Chondrocyte (in vitro differentiated cells): ENCODE results near the gene USF1. TPM values are rescaled to one million over a fixed set of nuclear protein-coding genes. Genes with fewer than 3 reads are reported as not detected.
A peak's percentile ranks its signal among the peaks of the same experiment; 100 is the strongest.

Experiments
- DNase-seq: peaks from one replicate; pipeline ENCODE4 v3.0.0; 2021; ENCODE audit warnings: mixed read lengths, low spot score
- H3K27ac Mint-ChIP-seq: one replicate; pipeline ENCODE4 v1.8.0; 2021; ENCODE audit warnings: mild to moderate bottlenecking, moderate library complexity, mixed read lengths; ENCODE audit not compliant: unreplicated experiment
- H3K27me3 Mint-ChIP-seq: 2 replicates; pipeline ENCODE4 v1.8.0; 2021; ENCODE audit warnings: low read depth, mixed read lengths
- H3K36me3 Mint-ChIP-seq: 2 replicates; pipeline ENCODE4 v1.8.0; 2021; ENCODE audit warnings: low read depth, mixed read lengths
- H3K4me1 Mint-ChIP-seq: 2 replicates; pipeline ENCODE4 v1.8.0; 2021; ENCODE audit warnings: low read depth, mild to moderate bottlenecking, mixed read lengths
- H3K4me3 Mint-ChIP-seq: one replicate; pipeline ENCODE4 v1.8.0; 2021; ENCODE audit warnings: mild to moderate bottlenecking, moderate library complexity, mixed read lengths; ENCODE audit not compliant: unreplicated experiment
- H3K9me3 Mint-ChIP-seq: 2 replicates; pipeline ENCODE4 v1.8.0; 2021; ENCODE audit warnings: low read depth, mixed read lengths
- total RNA-seq: library from RNA; stranded (reverse); gene quantifications from 3 replicates; pipeline ENCODE4 v1.2.1, GENCODE V29; 2021
- TF ChIP-seq, protein P1 (sequence below): fragments of 200-600 bp; sonication (generic); IDR thresholded peaks from 2 replicates; pipeline ENCODE4 v1.5.0; 2021; ENCODE audit warnings: antibody characterized with exemption, mild to moderate bottlenecking, moderate library complexity

Gene USF1
- total RNA-seq, 1 donor from 2014 or later = 35.3 TPM

DNA sequence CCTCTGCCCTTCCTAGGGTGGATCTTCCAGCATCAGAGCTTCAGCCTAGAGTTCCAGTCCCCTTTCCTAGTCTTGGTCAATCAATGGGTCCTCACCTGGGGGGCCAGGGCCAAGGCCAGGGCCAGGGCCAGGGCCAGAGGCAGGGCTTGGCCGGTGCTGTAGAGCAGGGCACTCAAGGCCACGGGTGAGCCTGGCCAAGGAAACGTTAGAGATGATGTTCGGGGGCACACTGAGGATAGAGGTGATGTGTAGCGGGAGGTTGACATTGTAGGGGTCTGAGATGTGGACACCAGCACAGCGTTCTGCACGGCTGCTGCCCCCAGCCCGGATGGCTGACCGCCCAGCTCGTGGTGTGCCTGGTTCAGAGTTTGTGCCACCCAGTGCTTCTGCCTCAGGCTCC lies 5.4 kb upstream of the USF1 start:
- peaks cover 9% of the 10 kb centered on the region for H3K36me3 Mint-ChIP-seq
- H3K27ac Mint-ChIP-seq = no peak overlapping the region
- TF ChIP-seq, protein P1, sequence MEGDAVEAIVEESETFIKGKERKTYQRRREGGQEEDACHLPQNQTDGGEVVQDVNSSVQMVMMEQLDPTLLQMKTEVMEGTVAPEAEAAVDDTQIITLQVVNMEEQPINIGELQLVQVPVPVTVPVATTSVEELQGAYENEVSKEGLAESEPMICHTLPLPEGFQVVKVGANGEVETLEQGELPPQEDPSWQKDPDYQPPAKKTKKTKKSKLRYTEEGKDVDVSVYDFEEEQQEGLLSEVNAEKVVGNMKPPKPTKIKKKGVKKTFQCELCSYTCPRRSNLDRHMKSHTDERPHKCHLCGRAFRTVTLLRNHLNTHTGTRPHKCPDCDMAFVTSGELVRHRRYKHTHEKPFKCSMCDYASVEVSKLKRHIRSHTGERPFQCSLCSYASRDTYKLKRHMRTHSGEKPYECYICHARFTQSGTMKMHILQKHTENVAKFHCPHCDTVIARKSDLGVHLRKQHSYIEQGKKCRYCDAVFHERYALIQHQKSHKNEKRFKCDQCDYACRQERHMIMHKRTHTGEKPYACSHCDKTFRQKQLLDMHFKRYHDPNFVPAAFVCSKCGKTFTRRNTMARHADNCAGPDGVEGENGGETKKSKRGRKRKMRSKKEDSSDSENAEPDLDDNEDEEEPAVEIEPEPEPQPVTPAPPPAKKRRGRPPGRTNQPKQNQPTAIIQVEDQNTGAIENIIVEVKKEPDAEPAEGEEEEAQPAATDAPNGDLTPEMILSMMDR = no peak
- no peak overlapping the region for H3K4me3 Mint-ChIP-seq
- H3K4me1 Mint-ChIP-seq = peaks cover 7% of the 10 kb centered on the region
- peaks cover 25% of the 10 kb centered on the region for H3K9me3 Mint-ChIP-seq
- DNase-seq = no peak
- H3K27me3 Mint-ChIP-seq = no peaks in the 10 kb centered on the region

DNA sequence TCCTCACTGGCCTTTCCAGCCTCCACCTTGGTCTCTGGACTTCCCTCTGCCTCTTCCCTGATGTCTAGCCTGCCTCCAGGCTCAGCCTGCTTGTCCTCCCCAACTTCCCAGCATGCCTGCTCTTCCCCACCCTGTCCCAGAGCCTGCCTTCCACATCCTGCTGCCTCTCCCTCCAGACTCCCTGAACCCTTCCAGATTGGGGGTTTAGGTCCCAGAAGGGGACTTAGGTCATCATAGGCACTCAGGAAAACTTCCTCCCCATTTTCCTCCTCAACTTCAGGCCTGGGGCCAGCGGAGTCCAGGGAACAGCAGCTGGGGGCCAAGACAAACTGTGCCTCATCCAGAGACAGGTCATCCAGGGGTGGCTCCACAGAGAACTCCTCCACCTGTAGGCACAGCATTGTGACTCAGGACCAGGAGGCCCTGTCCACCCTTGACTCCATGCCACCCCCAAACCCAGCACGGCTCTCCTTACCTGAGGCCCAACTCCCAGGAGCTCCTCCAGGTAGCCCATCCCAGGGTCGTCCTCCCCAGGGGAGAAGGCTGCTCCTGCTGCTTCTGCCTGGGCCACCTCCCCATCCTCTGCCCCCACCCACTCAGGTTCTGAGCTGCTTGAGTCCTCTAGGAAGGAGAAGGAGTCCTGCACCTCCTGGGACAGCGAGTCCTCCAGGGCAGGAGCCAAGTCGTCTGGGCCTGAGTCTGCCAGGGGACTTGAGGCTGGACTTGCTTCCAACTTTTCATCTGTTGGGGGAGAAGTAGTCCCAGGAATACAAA lies 3.4 kb upstream of the USF1 start:
- no peaks in the 10 kb centered on the region for H3K27me3 Mint-ChIP-seq
- peaks cover 20% of the 10 kb centered on the region for H3K4me1 Mint-ChIP-seq
- H3K27ac Mint-ChIP-seq = no peak overlapping the region
- peaks cover 9% of the 10 kb centered on the region for H3K36me3 Mint-ChIP-seq
- TF ChIP-seq, protein P1 = no peak
- H3K9me3 Mint-ChIP-seq = peaks cover 25% of the 10 kb centered on the region
- no peak overlapping the region for H3K4me3 Mint-ChIP-seq
- DNase-seq = no peak

DNA sequence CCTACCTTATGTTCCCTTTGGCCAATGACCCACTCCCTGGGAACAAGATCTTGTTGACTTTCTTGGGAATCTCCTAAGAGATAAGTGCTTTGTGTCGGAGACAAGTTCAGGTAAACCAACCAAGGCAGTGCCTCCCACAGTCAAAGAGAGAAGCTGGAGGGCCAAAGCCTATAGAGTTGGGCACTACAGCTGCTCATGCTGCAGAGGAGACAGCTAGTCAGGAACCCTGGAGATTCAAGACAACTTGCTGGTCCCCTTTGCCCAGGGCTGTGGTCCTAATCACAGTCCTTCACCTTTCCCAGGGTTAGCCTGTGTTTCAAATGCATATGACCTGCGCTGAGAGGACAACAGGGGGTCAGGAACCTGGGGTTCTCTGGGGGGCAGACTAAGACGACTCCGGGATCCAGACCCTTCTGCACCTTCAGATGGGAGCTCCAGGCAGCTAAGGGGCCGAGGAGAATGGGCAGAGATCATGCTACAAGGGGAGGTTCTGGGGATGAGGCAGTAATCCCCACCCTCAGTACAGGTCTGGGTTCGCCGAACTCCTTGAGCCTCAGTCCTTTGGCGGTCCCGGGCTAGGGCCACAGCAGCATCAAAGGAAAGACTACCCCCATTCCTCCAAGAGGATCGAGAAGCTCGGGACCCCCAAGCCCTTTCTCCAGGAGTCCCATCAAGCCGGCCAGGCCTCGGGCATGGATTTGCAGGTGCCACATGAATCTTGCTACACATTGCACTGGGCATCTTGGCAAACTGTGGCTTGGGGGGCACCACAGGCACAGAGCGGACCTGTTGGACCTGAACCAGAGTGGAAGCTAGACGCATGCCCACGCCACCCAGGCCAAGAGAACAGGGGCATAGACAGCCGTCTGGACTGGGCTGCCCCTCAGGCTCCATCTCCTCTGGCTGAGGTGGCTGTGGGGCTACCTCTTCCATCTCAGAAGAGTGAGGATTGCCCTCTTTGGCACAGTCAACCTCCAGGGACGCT lies 2.0 kb upstream of the USF1 start:
- H3K36me3 Mint-ChIP-seq = peaks cover 11% of the 10 kb centered on the region
- H3K27ac Mint-ChIP-seq = no peak overlapping the region
- H3K27me3 Mint-ChIP-seq = no peaks in the 10 kb centered on the region
- DNase-seq = no peak
- TF ChIP-seq, protein P1 = no peak
- H3K9me3 Mint-ChIP-seq = peaks cover 25% of the 10 kb centered on the region
- H3K4me1 Mint-ChIP-seq = peaks cover 22% of the 10 kb centered on the region
- no peak overlapping the region for H3K4me3 Mint-ChIP-seq

DNA sequence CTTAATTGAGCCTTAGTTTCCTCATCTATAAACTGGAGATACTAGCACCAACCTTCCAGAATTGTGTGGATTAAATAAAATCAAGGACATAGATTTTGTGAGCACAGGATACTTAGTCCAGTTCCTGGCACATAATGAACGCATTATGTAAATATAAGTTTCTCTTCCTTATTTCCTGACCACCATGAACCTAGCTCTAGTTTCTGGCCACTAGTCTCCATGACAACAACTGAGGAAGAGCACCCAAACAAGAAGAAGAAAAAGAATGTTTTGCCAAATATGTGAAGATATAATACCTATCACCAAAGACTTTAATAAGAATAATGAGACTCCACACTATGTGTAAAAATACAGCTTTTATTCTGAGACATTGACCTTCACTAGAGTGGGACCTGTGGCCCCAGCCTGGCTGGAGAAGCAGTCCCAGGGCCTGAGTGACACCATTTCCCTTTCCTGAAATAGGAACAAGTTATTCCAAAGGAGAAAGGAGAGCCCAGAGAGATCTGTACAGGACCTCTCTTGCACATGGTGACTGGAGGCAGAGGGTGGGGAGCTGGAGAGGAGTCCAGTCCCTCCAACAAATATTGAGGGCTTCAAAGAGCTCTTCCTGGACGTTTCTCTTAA lies 940 bp upstream of the USF1 start:
- TF ChIP-seq, protein P1 = no peak
- Mint-ChIP-seq H3K27ac (peak overlapping the region; percentile 100), H3K36me3 (peaks cover 17% of the 10 kb centered on the region), H3K4me3 (peak overlapping the region; percentile 93), H3K27me3 (no peaks in the 10 kb centered on the region), H3K9me3 (peaks cover 25% of the 10 kb centered on the region), H3K4me1 (peaks cover 22% of the 10 kb centered on the region)
- no peak for DNase-seq
